ENCODE data around the gene KLK3. TPM values are rescaled to one million over a fixed set of nuclear protein-coding genes. Genes with fewer than 3 reads are reported as not detected.

KLK3 gene
- total and polyA plus RNA-seq, 2 experiments from 2014 or later, result not detected

DNA sequence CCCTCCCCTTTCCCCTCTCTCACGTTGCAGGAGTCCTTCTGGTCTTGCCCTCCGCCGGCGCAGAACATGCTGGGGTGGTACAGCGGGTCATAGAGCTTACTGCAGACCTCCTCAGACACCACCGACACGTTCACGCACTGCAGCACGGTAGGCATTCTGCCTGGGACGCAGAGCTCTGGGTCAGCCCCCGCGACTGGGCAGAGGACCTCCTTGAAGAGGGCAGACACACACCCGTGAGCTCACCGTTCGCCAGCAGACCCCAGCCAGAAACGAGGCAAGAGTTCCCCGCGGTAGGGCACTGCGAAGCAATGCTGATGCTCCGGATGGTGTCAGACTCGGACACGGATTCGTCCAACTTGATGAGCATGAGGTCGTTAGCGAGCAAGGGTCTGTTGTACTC lies 53.6 kb downstream of the KLK3 start:
- Histone ChIP-seq H3K9me2 (replicated peaks; ENCODE audit: insufficient read depth) (no peaks in the 10 kb centered on the region), H3K27me3 (peaks cover 69% of the 10 kb centered on the region), H2AFZ (no peak overlapping the region), H3K9me3 (ENCODE audit: low read depth) (no peaks in the 10 kb centered on the region), H3K4me1 (ENCODE audit: insufficient read depth) (no peaks in the 10 kb centered on the region), H3K36me3 (replicated peaks; ENCODE audit: insufficient read depth, low read depth) (no peaks in the 10 kb centered on the region), H3K4me2 (no peak overlapping the region), H3K27ac (no peak overlapping the region), H4K20me1 (ENCODE audit: insufficient read depth, poor library complexity, severe bottlenecking) (no peaks in the 10 kb centered on the region), H3K4me3 (no peak overlapping the region), H3K79me2 (no peaks in the 10 kb centered on the region)
- DNase-seq (ENCODE audit: low spot score), result no peak
- TF ChIP-seq EZH2 (IDR thresholded peaks at IDR 0.05; ENCODE audit: borderline replicate concordance) (no peak), EZH2phosphoT487 (IDR thresholded peaks at IDR 0.05; ENCODE audit: low read depth, severe bottlenecking, unreplicated experiment) (no peak)
- TF ChIP-seq, protein P1, sequence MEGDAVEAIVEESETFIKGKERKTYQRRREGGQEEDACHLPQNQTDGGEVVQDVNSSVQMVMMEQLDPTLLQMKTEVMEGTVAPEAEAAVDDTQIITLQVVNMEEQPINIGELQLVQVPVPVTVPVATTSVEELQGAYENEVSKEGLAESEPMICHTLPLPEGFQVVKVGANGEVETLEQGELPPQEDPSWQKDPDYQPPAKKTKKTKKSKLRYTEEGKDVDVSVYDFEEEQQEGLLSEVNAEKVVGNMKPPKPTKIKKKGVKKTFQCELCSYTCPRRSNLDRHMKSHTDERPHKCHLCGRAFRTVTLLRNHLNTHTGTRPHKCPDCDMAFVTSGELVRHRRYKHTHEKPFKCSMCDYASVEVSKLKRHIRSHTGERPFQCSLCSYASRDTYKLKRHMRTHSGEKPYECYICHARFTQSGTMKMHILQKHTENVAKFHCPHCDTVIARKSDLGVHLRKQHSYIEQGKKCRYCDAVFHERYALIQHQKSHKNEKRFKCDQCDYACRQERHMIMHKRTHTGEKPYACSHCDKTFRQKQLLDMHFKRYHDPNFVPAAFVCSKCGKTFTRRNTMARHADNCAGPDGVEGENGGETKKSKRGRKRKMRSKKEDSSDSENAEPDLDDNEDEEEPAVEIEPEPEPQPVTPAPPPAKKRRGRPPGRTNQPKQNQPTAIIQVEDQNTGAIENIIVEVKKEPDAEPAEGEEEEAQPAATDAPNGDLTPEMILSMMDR (IDR thresholded peaks at IDR 0.05; ENCODE audit: poor library complexity), result no peak
- WGBS (ENCODE audit: low lambda C conversion rate, missing lambda C conversion rate), result 86% methylated on average over 22 of the region's 25 CpGs

DNA sequence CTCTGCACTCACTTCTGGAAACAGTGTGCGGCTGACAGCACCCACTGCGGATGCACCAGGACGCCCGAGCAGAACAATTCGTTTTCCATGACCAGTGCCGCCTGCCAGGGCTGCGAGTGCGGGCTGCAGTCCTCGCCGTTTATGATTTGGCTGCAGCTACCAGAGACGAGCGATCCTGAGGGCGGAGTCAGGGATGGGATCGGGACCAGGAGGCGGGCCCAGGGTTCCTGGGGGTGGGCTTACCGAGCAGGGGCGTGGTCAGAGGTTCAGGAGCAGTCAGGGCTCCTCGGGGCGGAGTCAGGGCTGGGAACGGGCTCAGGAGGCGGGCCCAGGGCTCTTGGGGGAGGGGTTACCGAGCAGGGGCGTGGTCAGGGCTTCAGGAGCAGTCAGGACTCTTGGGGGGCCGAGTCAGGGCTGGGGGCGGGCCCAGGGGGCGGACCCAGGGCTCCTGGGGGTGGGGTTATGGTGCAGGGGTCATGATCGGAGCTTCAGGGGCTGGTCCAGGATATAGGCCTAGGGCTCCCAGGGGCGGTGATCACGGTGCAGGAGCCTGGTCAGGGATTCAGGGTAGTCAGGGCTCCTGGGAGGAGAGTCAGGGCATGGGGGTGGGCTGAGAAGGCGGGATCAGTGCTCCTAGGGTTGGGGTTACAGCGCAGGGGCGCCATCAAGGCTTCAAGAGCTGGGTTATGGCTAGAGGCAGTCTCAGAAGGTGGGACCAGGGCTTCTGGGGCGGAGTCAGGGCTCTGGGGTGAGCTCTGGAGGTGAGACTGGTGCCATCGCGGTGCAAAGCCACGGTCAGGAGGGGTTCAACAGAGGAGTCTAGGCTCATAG lies 54.7 kb downstream of the KLK3 start:
- Histone ChIP-seq H2AFZ (no peak overlapping the region), H3K79me2 (no peaks in the 10 kb centered on the region), H3K9me2 (replicated peaks; ENCODE audit: insufficient read depth) (no peaks in the 10 kb centered on the region), H3K27ac (no peak overlapping the region), H4K20me1 (ENCODE audit: insufficient read depth, poor library complexity, severe bottlenecking) (no peaks in the 10 kb centered on the region), H3K27me3 (peaks cover 72% of the 10 kb centered on the region), H3K4me2 (peak overlapping the region; percentile 62), H3K9me3 (ENCODE audit: low read depth) (no peaks in the 10 kb centered on the region), H3K4me3 (no peak overlapping the region), H3K36me3 (replicated peaks; ENCODE audit: insufficient read depth, low read depth) (no peaks in the 10 kb centered on the region), H3K4me1 (ENCODE audit: insufficient read depth) (no peaks in the 10 kb centered on the region)
- DNase-seq (ENCODE audit: low spot score), result peak; percentile 69
- no peak for TF ChIP-seq EZH2 (IDR thresholded peaks at IDR 0.05; ENCODE audit: borderline replicate concordance)
- TF ChIP-seq, protein P1 (IDR thresholded peaks at IDR 0.05; ENCODE audit: poor library complexity), result no peak
- TF ChIP-seq EZH2phosphoT487 (IDR thresholded peaks at IDR 0.05; ENCODE audit: low read depth, severe bottlenecking, unreplicated experiment), result no peak
- 5% methylated on average over 24 of the region's 36 CpGs for WGBS (ENCODE audit: low lambda C conversion rate, missing lambda C conversion rate)

Other genes with a start within 250 kb of the KLK3 start
- gene SYT3, start 215.0 kb upstream of the KLK3 start, total RNA-seq, result 0.48 and 1.5 TPM in 2 replicates
- gene SYT3, start 215.0 kb upstream of the KLK3 start, polyA plus RNA-seq, result 2.2 and 4.3 TPM in 2 replicates
- 2.2 and 4.1 TPM in 2 replicates for gene C19orf81, start 205.5 kb upstream of the KLK3 start, total RNA-seq
- 12.4 and 14.7 TPM in 2 replicates for gene C19orf81, start 205.5 kb upstream of the KLK3 start, polyA plus RNA-seq
- gene SHANK1, start 135.1 kb upstream of the KLK3 start, total RNA-seq, result 0.24 and 2.3 TPM in 2 replicates
- gene SHANK1, start 135.1 kb upstream of the KLK3 start, polyA plus RNA-seq, result 0.56 and 1.4 TPM in 2 replicates
- 27.6 and 30.3 TPM in 2 replicates for gene CLEC11A, start 131.6 kb upstream of the KLK3 start, total RNA-seq
- gene CLEC11A, start 131.6 kb upstream of the KLK3 start, polyA plus RNA-seq, result 72.4 and 111 TPM in 2 replicates
- gene GPR32, start 84.5 kb upstream of the KLK3 start, total RNA-seq, result not detected in 2 replicates
- gene GPR32, start 84.5 kb upstream of the KLK3 start, polyA plus RNA-seq, result not detected in 2 replicates
- gene ACP4, start 64.5 kb upstream of the KLK3 start, total RNA-seq, result not detected in 2 replicates
- gene ACP4, start 64.5 kb upstream of the KLK3 start, polyA plus RNA-seq, result not detected in 2 replicates
- 2.7 and 3.9 TPM in 2 replicates for gene KLK1, start 31.1 kb upstream of the KLK3 start, total RNA-seq
- 6.6 and 8.2 TPM in 2 replicates for gene KLK1, start 31.1 kb upstream of the KLK3 start, polyA plus RNA-seq
- gene KLK15, start 21.3 kb upstream of the KLK3 start, total RNA-seq, result not detected in 2 replicates
- not detected in 2 replicates for gene KLK15, start 21.3 kb upstream of the KLK3 start, polyA plus RNA-seq
- not detected in 2 replicates for gene KLK2, start 18.5 kb downstream of the KLK3 start, total RNA-seq
- not detected in 2 replicates for gene KLK2, start 18.5 kb downstream of the KLK3 start, polyA plus RNA-seq
- gene KLK4, start 56.5 kb downstream of the KLK3 start, total RNA-seq, result not detected in 2 replicates
- 0.28 and 0.33 TPM in 2 replicates for gene KLK4, start 56.5 kb downstream of the KLK3 start, polyA plus RNA-seq
- gene KLK5, start 98.1 kb downstream of the KLK3 start, total RNA-seq, result not detected in 2 replicates
- 0.24 TPM in 1 of 2 replicates, not detected in the other for gene KLK5, start 98.1 kb downstream of the KLK3 start, polyA plus RNA-seq
- 1.1 and 2.0 TPM in 2 replicates for gene KLK6, start 114.7 kb downstream of the KLK3 start, total RNA-seq
- 5.4 and 7.6 TPM in 2 replicates for gene KLK6, start 114.7 kb downstream of the KLK3 start, polyA plus RNA-seq
- gene KLK7, start 129.0 kb downstream of the KLK3 start, total RNA-seq, result 0.20 and 3.9 TPM in 2 replicates
- 1.1 and 2.8 TPM in 2 replicates for gene KLK7, start 129.0 kb downstream of the KLK3 start, polyA plus RNA-seq
- gene KLK8, start 146.7 kb downstream of the KLK3 start, total RNA-seq, result 0.16 and 0.87 TPM in 2 replicates
- gene KLK8, start 146.7 kb downstream of the KLK3 start, polyA plus RNA-seq, result 5.4 and 9.0 TPM in 2 replicates
- gene KLK10, start 164.8 kb downstream of the KLK3 start, total RNA-seq, result 0.10 and 1.8 TPM in 2 replicates
- gene KLK10, start 164.8 kb downstream of the KLK3 start, polyA plus RNA-seq, result 1.3 and 3.4 TPM in 2 replicates
- 1.4 TPM in 1 of 2 replicates, not detected in the other for gene KLK11, start 171.7 kb downstream of the KLK3 start, total RNA-seq
- 2.2 and 2.6 TPM in 2 replicates for gene KLK11, start 171.7 kb downstream of the KLK3 start, polyA plus RNA-seq
- gene KLK12, start 180.1 kb downstream of the KLK3 start, total RNA-seq, result 0.80 TPM in 1 of 2 replicates, not detected in the other
- gene KLK12, start 180.1 kb downstream of the KLK3 start, polyA plus RNA-seq, result 2.3 TPM in 1 of 2 replicates, not detected in the other
- gene KLK13, start 210.2 kb downstream of the KLK3 start, total RNA-seq, result 0.36 TPM in 1 of 2 replicates, not detected in the other
- 0.52 and 1.0 TPM in 2 replicates for gene KLK13, start 210.2 kb downstream of the KLK3 start, polyA plus RNA-seq
- gene KLK14, start 228.0 kb downstream of the KLK3 start, total RNA-seq, result 0.13 TPM in 1 of 2 replicates, not detected in the other
- not detected in 2 replicates for gene KLK14, start 228.0 kb downstream of the KLK3 start, polyA plus RNA-seq

Data from hepatocyte (in vitro differentiated cells).